Measurements from ENCODE around the gene LRMDA. TPM values are rescaled to one million over a fixed set of nuclear protein-coding genes. Genes with fewer than 3 reads are reported as not detected.

LRMDA gene
- total RNA-seq, 4 donors from 2014 or later = 12.0 to 15.9 (median 13.9) TPM

- DNase-seq (ENCODE audit: low spot score) = no peak
- ATAC-seq (ENCODE audit: low FRiP score) = no peak
- TF ChIP-seq CTCF (IDR thresholded peaks at IDR 0.05) = no peak
Measured at GRCh38 chr10:76291885-76292284, 860.5 kb downstream of the LRMDA start.

- DNase-seq (ENCODE audit: low spot score) (no peak), ATAC-seq (ENCODE audit: low FRiP score) (no peak)
- no peak for TF ChIP-seq CTCF (IDR thresholded peaks at IDR 0.05)
Measured at GRCh38 chr10:76296957-76297356, 865.5 kb downstream of the LRMDA start.

- ATAC-seq (ENCODE audit: low FRiP score) = no peak
- TF ChIP-seq CTCF (IDR thresholded peaks at IDR 0.05) = no peak
Measured at GRCh38 chr10:76297358-76297757, 865.9 kb downstream of the LRMDA start.

GRCh38 chr10:76297780-76298281, 866.4 kb downstream of the LRMDA start:
- no peak for TF ChIP-seq CTCF (IDR thresholded peaks at IDR 0.05)
- DNase-seq (ENCODE audit: low spot score) (no peak), ATAC-seq (ENCODE audit: low FRiP score) (no peak)

More at GRCh38 chr10:76297358-76297757, 865.9 kb downstream of the LRMDA start:
- DNase-seq (ENCODE audit: low spot score) = no peak

GRCh38 chr10:76298329-76298728, 866.9 kb downstream of the LRMDA start:
- no peak for ATAC-seq (ENCODE audit: low FRiP score)
- no peak for TF ChIP-seq CTCF (IDR thresholded peaks at IDR 0.05)
- DNase-seq (ENCODE audit: low spot score) = no peak

- TF ChIP-seq CTCF (IDR thresholded peaks at IDR 0.05) = no peak
- ATAC-seq (ENCODE audit: low FRiP score) (no peak), DNase-seq (ENCODE audit: low spot score) (no peak)
Measured at GRCh38 chr10:76299501-76299900, 868.1 kb downstream of the LRMDA start.

GRCh38 chr10:76301211-76301610, 869.8 kb downstream of the LRMDA start:
- ATAC-seq (ENCODE audit: low FRiP score) (no peak), DNase-seq (ENCODE audit: low spot score) (no peak)
- TF ChIP-seq CTCF (IDR thresholded peaks at IDR 0.05) = no peak

Measured in omental fat pad (tissue), 4 donors.